ENCODE results near the gene CCSER1.
A peak's percentile ranks its signal among the peaks of the same experiment; 100 is the strongest.

The CCSER1 gene

GRCh38 chr4:91057871-91058270, 930.7 kb downstream of the CCSER1 start:
- H3K27me3 ChIP-seq: no peaks in the 10 kb centered on the region
- no peak for DNase-seq
- H3K4me3 ChIP-seq (ENCODE audit: low read depth, low read length): no peak overlapping the region
- no peak for TF ChIP-seq CTCF (IDR thresholded peaks at IDR 0.05; ENCODE audit: low read depth, low read length)
- no peaks in the 10 kb centered on the region for H3K36me3 ChIP-seq
- no peaks in the 10 kb centered on the region; the same call in 1 of the 2 replicates for H3K4me1 ChIP-seq
- no peaks in the 10 kb centered on the region for H3K9me3 ChIP-seq

GRCh38 chr4:91058345-91058744, 931.2 kb downstream of the CCSER1 start:
- TF ChIP-seq CTCF (IDR thresholded peaks at IDR 0.05; ENCODE audit: low read depth, low read length): no peak
- no peak for DNase-seq

GRCh38 chr4:91064157-91064853, 937.1 kb downstream of the CCSER1 start:
- Histone ChIP-seq H3K4me1 (peaks cover 15% of the 10 kb centered on the region), H3K9me3 (no peaks in the 10 kb centered on the region), H3K27me3 (no peaks in the 10 kb centered on the region), H3K36me3 (no peaks in the 10 kb centered on the region), H3K4me3 (ENCODE audit: low read depth, low read length) (no peak overlapping the region)
- no peak for TF ChIP-seq CTCF (IDR thresholded peaks at IDR 0.05; ENCODE audit: low read depth, low read length)
- DNase-seq: peak; percentile 94

More at GRCh38 chr4:91058345-91058744, 931.2 kb downstream of the CCSER1 start:
- H3K9me3 ChIP-seq: no peaks in the 10 kb centered on the region
- no peaks in the 10 kb centered on the region for H3K27me3 ChIP-seq
- no peak overlapping the region for H3K4me3 ChIP-seq (ENCODE audit: low read depth, low read length)
- peaks cover 4% of the 10 kb centered on the region; the same call in 1 of the 2 replicates for H3K4me1 ChIP-seq
- no peaks in the 10 kb centered on the region for H3K36me3 ChIP-seq

- no peaks in the 10 kb centered on the region for H3K9me3 ChIP-seq
- peaks cover 15% of the 10 kb centered on the region for H3K4me1 ChIP-seq
- TF ChIP-seq CTCF (IDR thresholded peaks at IDR 0.05; ENCODE audit: low read depth, low read length): no peak
- H3K27me3 ChIP-seq: no peaks in the 10 kb centered on the region
- H3K36me3 ChIP-seq: no peaks in the 10 kb centered on the region
- H3K4me3 ChIP-seq (ENCODE audit: low read depth, low read length): no peak overlapping the region
- DNase-seq: no peak
These were observed 937.9 kb downstream of the CCSER1 start for GRCh38 chr4:91065117-91065516.

- no peaks in the 10 kb centered on the region for H3K36me3 ChIP-seq
- no peak for TF ChIP-seq CTCF (IDR thresholded peaks at IDR 0.05; ENCODE audit: low read depth, low read length)
- DNase-seq: no peak
- 0 out of 2 replicates have a peak, but pooled peaks cover 3% of the 10 kb centered on the region for H3K4me1 ChIP-seq
- no peaks in the 10 kb centered on the region for H3K27me3 ChIP-seq
- H3K9me3 ChIP-seq: no peaks in the 10 kb centered on the region
- H3K4me3 ChIP-seq (ENCODE audit: low read depth, low read length): no peak overlapping the region
These were observed 943.5 kb downstream of the CCSER1 start for GRCh38 chr4:91070736-91071135.

- no peak for DNase-seq
- H3K9me3 ChIP-seq: peaks cover 3% of the 10 kb centered on the region; the same call in 1 of the 2 replicates
- H3K4me3 ChIP-seq (ENCODE audit: low read depth, low read length): no peak overlapping the region
- H3K27me3 ChIP-seq: no peaks in the 10 kb centered on the region
- no peaks in the 10 kb centered on the region for H3K4me1 ChIP-seq
- no peak for TF ChIP-seq CTCF (IDR thresholded peaks at IDR 0.05; ENCODE audit: low read depth, low read length)
- no peaks in the 10 kb centered on the region for H3K36me3 ChIP-seq
These were observed 949.0 kb downstream of the CCSER1 start for GRCh38 chr4:91076147-91076546.

All from BE2C (cell line).